BLaER1 (cell line): ENCODE data around the gene TYMS.

Experiments
- H3K27ac ChIP-seq: shearing (Covaris generic); formaldehyde crosslinking; 2 replicates; pipeline ENCODE4 v1.8.1; 2022
- H3K27me3 ChIP-seq: shearing (Covaris generic); formaldehyde crosslinking; 2 replicates; pipeline ENCODE4 v1.8.1; 2022
- H3K36me3 ChIP-seq: shearing (Covaris generic); formaldehyde crosslinking; 2 replicates; pipeline ENCODE4 v1.8.1; 2022
- H3K4me1 ChIP-seq: shearing (Covaris generic); formaldehyde crosslinking; 2 replicates; pipeline ENCODE4 v1.8.1; 2022
- H3K4me2 ChIP-seq: shearing (Covaris generic); formaldehyde crosslinking; 2 replicates; pipeline ENCODE4 v1.8.1; 2022
- H3K4me3 ChIP-seq: shearing (Covaris generic); formaldehyde crosslinking; 2 replicates; pipeline ENCODE4 v1.8.1; 2022
- H3K9ac ChIP-seq: shearing (Covaris generic); formaldehyde crosslinking; 2 replicates; pipeline ENCODE4 v1.8.1; 2022
- H3K9me3 ChIP-seq: shearing (Covaris generic); formaldehyde crosslinking; 2 replicates; pipeline ENCODE4 v1.8.1; 2022
- H4K20me1 ChIP-seq: shearing (Covaris generic); formaldehyde crosslinking; 2 replicates; pipeline ENCODE4 v1.8.1; 2022
- Cebpa-rat ChIP-seq: shearing (Covaris generic); IDR thresholded peaks from 2 replicates; pipeline ENCODE4 v1.8.1; 2022

TYMS gene

DNA sequence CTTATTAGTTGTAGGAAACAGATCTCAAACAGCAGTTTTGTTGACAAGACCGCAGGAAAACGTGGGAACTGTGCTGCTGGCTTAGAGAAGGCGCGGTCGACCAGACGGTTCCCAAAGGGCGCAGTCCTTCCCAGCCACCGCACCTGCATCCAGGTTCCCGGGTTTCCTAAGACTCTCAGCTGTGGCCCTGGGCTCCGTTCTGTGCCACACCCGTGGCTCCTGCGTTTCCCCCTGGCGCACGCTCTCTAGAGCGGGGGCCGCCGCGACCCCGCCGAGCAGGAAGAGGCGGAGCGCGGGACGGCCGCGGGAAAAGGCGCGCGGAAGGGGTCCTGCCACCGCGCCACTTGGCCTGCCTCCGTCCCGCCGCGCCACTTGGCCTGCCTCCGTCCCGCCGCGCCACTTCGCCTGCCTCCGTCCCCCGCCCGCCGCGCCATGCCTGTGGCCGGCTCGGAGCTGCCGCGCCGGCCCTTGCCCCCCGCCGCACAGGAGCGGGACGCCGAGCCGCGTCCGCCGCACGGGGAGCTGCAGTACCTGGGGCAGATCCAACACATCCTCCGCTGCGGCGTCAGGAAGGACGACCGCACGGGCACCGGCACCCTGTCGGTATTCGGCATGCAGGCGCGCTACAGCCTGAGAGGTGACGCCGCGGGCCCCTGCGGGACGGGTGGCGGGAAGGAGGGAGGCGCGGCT, at the start of gene TYMS:
TSS of gene TYMS (plus strand) at position 343 of the 690 bp plus-strand sequence. CDS start at position 433, 90 bp downstream.
- Histone ChIP-seq H3K4me1 (peaks cover 22% of the 10 kb centered on the region), H3K27ac (peak within 1 kb of the TSS; percentile 96), H4K20me1 (no peaks in the 10 kb centered on the region), H3K9ac (peak within 1 kb of the TSS; percentile 97), H3K4me3 (peak within 1 kb of the TSS; percentile 96), H3K9me3 (peaks cover 27% of the 10 kb centered on the region), H3K4me2 (peak within 1 kb of the TSS; percentile 76), H3K27me3 (no peaks in the 10 kb centered on the region), H3K36me3 (peaks cover 35% of the 10 kb centered on the region)
- TF ChIP-seq Cebpa-rat: no peak

GRCh38 chr18:607930-608329, 49.5 kb upstream of the TYMS start:
- Histone ChIP-seq H3K27me3 (no peaks in the 10 kb centered on the region), H4K20me1 (no peaks in the 10 kb centered on the region), H3K4me3 (no peak overlapping the region), H3K4me2 (no peak overlapping the region), H3K9ac (no peak overlapping the region), H3K27ac (no peak overlapping the region), H3K9me3 (no peaks in the 10 kb centered on the region), H3K36me3 (no peaks in the 10 kb centered on the region), H3K4me1 (no peaks in the 10 kb centered on the region; the same call in 1 of the 2 replicates)
- TF ChIP-seq Cebpa-rat: no peak

DNA sequence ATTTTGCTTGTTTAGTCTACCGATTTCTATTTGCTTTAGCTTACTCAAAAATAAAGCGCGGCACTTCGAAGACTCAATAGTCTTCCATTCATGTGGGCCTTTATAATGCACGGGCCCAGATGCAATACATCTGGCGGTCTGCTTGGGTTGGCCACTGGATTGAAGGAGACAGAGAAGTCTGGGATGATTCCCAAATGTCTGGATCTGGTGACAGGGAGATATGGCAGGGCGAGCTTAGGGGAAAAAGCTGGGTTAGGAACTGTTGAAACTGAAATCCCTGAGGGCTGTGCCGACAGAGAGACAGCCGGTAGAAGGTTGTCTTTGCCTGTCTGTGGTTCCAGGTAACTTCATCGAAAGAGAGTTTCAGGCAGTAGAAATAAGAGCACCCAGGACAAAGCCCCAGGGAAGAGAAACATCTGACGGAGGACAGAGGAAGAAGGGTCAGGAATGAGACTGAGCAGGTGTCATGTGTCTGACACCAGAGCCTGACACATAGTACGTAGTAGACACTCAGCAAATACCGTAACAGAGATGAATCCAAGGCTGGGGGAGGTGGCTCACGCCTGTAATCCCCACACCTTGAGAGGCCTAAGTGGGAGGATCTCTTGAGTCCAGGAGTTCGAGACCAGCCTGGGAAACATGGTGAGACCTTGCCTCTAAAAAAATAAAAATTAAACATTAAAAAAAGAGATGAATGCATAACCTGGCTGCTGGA, 47.1 kb upstream of the TYMS start:
- no peak for TF ChIP-seq Cebpa-rat
- Histone ChIP-seq H3K9me3 (no peaks in the 10 kb centered on the region), H3K36me3 (no peaks in the 10 kb centered on the region), H3K4me3 (no peak overlapping the region), H3K27ac (no peak overlapping the region), H4K20me1 (no peaks in the 10 kb centered on the region), H3K27me3 (no peaks in the 10 kb centered on the region), H3K9ac (no peak overlapping the region), H3K4me2 (no peak overlapping the region), H3K4me1 (no peaks in the 10 kb centered on the region; the same call in 1 of the 2 replicates)

GRCh38 chr18:612156-612555, 45.3 kb upstream of the TYMS start:
- H3K9ac ChIP-seq: no peak overlapping the region
- H3K4me3 ChIP-seq: no peak overlapping the region
- H3K9me3 ChIP-seq: no peaks in the 10 kb centered on the region
- no peaks in the 10 kb centered on the region for H4K20me1 ChIP-seq
- no peaks in the 10 kb centered on the region for H3K27me3 ChIP-seq
- no peaks in the 10 kb centered on the region; the same call in 1 of the 2 replicates for H3K4me1 ChIP-seq
- TF ChIP-seq Cebpa-rat: no peak
- no peak overlapping the region for H3K4me2 ChIP-seq
- H3K36me3 ChIP-seq: no peaks in the 10 kb centered on the region
- no peak overlapping the region for H3K27ac ChIP-seq

- Histone ChIP-seq H3K9me3 (no peaks in the 10 kb centered on the region), H3K27me3 (no peaks in the 10 kb centered on the region), H3K27ac (no peak overlapping the region), H3K4me2 (no peak overlapping the region), H3K4me1 (no peaks in the 10 kb centered on the region), H3K4me3 (no peak overlapping the region), H3K36me3 (no peaks in the 10 kb centered on the region), H3K9ac (no peak overlapping the region), H4K20me1 (no peaks in the 10 kb centered on the region)
- no peak for TF ChIP-seq Cebpa-rat
Measured at GRCh38 chr18:614193-614592, 43.3 kb upstream of the TYMS start.

DNA sequence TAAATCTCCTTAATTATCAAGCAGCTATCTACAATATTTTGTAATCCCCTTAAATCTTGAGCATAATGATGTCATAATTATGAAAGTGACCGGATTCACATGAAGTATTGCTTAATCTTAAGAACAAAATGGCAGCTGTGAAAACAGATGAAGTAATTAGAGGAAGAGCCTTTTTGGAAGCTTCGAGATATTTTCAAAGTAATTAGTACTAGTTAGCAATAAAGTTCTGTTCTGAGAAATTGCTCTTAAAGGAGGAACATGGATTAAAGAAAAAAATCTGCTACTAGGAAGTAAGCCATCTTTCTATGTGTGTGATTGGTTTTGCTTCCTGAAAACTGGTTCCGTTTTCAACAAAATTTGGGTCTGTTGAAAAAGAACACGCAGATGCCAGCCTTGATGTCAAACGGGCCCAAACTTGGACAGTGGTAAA, 42.3 kb upstream of the TYMS start:
- H3K27me3 ChIP-seq: no peaks in the 10 kb centered on the region
- H3K36me3 ChIP-seq: no peaks in the 10 kb centered on the region
- no peak overlapping the region for H3K27ac ChIP-seq
- H3K9me3 ChIP-seq: no peaks in the 10 kb centered on the region
- no peak overlapping the region for H3K4me2 ChIP-seq
- H3K9ac ChIP-seq: no peak overlapping the region
- TF ChIP-seq Cebpa-rat: no peak
- H3K4me3 ChIP-seq: no peak overlapping the region
- H3K4me1 ChIP-seq: no peaks in the 10 kb centered on the region
- H4K20me1 ChIP-seq: no peaks in the 10 kb centered on the region

GRCh38 chr18:615773-616172, 41.7 kb upstream of the TYMS start:
- H3K9ac ChIP-seq: no peak overlapping the region
- H3K27me3 ChIP-seq: no peaks in the 10 kb centered on the region
- H3K9me3 ChIP-seq: no peaks in the 10 kb centered on the region
- H3K27ac ChIP-seq: no peak overlapping the region
- H3K36me3 ChIP-seq: no peaks in the 10 kb centered on the region
- no peaks in the 10 kb centered on the region for H3K4me1 ChIP-seq
- H4K20me1 ChIP-seq: no peaks in the 10 kb centered on the region
- no peak for TF ChIP-seq Cebpa-rat
- no peak overlapping the region for H3K4me3 ChIP-seq
- H3K4me2 ChIP-seq: no peak overlapping the region

GRCh38 chr18:616380-616995, 41.0 kb upstream of the TYMS start:
- H3K9me3 ChIP-seq: no peaks in the 10 kb centered on the region
- H3K27ac ChIP-seq: no peak overlapping the region
- no peak for TF ChIP-seq Cebpa-rat
- no peak overlapping the region for H3K4me3 ChIP-seq
- no peak overlapping the region for H3K4me2 ChIP-seq
- no peaks in the 10 kb centered on the region for H4K20me1 ChIP-seq
- no peaks in the 10 kb centered on the region for H3K36me3 ChIP-seq
- no peaks in the 10 kb centered on the region for H3K27me3 ChIP-seq
- H3K4me1 ChIP-seq: peaks cover 3% of the 10 kb centered on the region; the same call in 1 of the 2 replicates
- no peak overlapping the region for H3K9ac ChIP-seq

GRCh38 chr18:617970-618504, 39.4 kb upstream of the TYMS start:
- H3K9ac ChIP-seq: no peak overlapping the region
- no peaks in the 10 kb centered on the region for H3K36me3 ChIP-seq
- H3K27me3 ChIP-seq: no peaks in the 10 kb centered on the region
- H3K4me2 ChIP-seq: no peak overlapping the region
- H3K4me1 ChIP-seq: peaks cover 5% of the 10 kb centered on the region; the same call in 1 of the 2 replicates
- no peak for TF ChIP-seq Cebpa-rat
- H3K4me3 ChIP-seq: no peak overlapping the region
- H4K20me1 ChIP-seq: no peaks in the 10 kb centered on the region
- no peaks in the 10 kb centered on the region for H3K9me3 ChIP-seq
- no peak overlapping the region for H3K27ac ChIP-seq

- no peaks in the 10 kb centered on the region for H4K20me1 ChIP-seq
- H3K27ac ChIP-seq: no peak overlapping the region
- no peak overlapping the region for H3K4me3 ChIP-seq
- TF ChIP-seq Cebpa-rat: no peak
- no peaks in the 10 kb centered on the region for H3K9me3 ChIP-seq
- no peaks in the 10 kb centered on the region for H3K36me3 ChIP-seq
- H3K27me3 ChIP-seq: no peaks in the 10 kb centered on the region
- H3K9ac ChIP-seq: no peak overlapping the region
- peaks cover 5% of the 10 kb centered on the region; the same call in 1 of the 2 replicates for H3K4me1 ChIP-seq
- H3K4me2 ChIP-seq: no peak overlapping the region
Measured at GRCh38 chr18:618618-619017, 38.8 kb upstream of the TYMS start.
